SK-N-SH (cell line): Measurements from ENCODE around the gene LMAN1.

ENCODE experiments used
- EP300 ChIP-seq, 2 experiments: IDR thresholded peaks; 2 replicates each; pipeline versions ENCODE4 v1.4.0 to v1.6.1; 2012; ENCODE audit warnings: borderline replicate concordance in 1 of 2, low read depth in 1 of 2, low read length in 1 of 2
- EZH2phosphoT487 ChIP-seq: fragments of 200-600 bp; sonication (generic); IDR thresholded peaks from 2 replicates; pipeline ENCODE4 v1.6.1; 2017; ENCODE audit warnings: low read depth, mixed run types, mild to moderate bottlenecking, antibody characterized with exemption, moderate library complexity, borderline replicate concordance
- FOXJ3 ChIP-seq: sonication (generic); formaldehyde crosslinking; IDR thresholded peaks from 2 replicates; pipeline ENCODE4 v1.5.1; 2020; ENCODE audit warnings: mild to moderate bottlenecking, missing genetic modification reagents
- MEF2A ChIP-seq: IDR thresholded peaks from 2 replicates; pipeline ENCODE4 v1.4.0; 2012; ENCODE audit warnings: low read depth, borderline replicate concordance
- MXI1 ChIP-seq: IDR thresholded peaks from 2 replicates; pipeline ENCODE4 v1.6.1; 2012; ENCODE audit warnings: mild to moderate bottlenecking, low read depth, low read length, improper control_type of control experiment
- POLR2AphosphoS5 ChIP-seq: IDR thresholded peaks from 2 replicates; pipeline ENCODE4 v1.6.1; 2012; ENCODE audit warnings: low read depth, low read length
- RAD21 ChIP-seq: IDR thresholded peaks from 2 replicates; pipeline ENCODE4 v1.6.1; 2012; ENCODE audit warnings: mild to moderate bottlenecking, low read length
- RFX5 ChIP-seq: IDR thresholded peaks from 2 replicates; pipeline ENCODE4 v1.6.1; 2012; ENCODE audit warnings: mild to moderate bottlenecking, improper control_type of control experiment, low read length
- SMC3 ChIP-seq: IDR thresholded peaks from 2 replicates; pipeline ENCODE4 v1.6.1; 2012; ENCODE audit warnings: low read depth, low read length, improper control_type of control experiment
- TAF1 ChIP-seq: IDR thresholded peaks from 2 replicates; pipeline ENCODE4 v1.6.1; 2012; ENCODE audit warnings: low read depth, mild to moderate bottlenecking, low read length, moderate library complexity, borderline replicate concordance
- TCF12 ChIP-seq: IDR thresholded peaks from 2 replicates; pipeline ENCODE4 v1.4.0; 2012
- TF ChIP-seq, protein P1 (sequence below): fragments of 200-600 bp; sonication (generic); IDR thresholded peaks from 2 replicates; pipeline ENCODE4 v1.6.1; 2017; ENCODE audit warnings: antibody characterized with exemption, mild to moderate bottlenecking, moderate library complexity
- TF ChIP-seq, protein P2 (sequence below): IDR thresholded peaks from 2 replicates; pipeline ENCODE4 v1.6.1; 2012; ENCODE audit warnings: mild to moderate bottlenecking, low read depth, low read length, moderate library complexity

DNA sequence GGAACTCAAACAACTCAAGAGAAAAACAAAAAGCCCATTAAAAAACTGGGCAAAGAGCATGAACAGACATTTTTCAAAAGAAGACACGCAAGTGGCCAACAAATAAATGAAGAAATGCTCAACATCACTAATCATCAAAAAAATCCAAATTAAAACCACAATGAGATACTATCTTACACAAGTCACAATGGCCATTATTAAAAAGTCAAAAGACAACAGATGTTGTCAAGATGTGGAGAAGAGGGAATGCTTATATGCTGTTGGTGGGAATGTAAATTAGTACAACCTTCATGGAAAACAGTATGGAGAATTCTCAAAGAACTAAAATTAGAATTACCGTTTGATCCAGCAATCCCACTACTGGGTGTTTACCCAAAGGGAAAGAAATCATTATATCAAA is 15.1 kb downstream of the LMAN1 start:
- TF ChIP-seq, protein P1, sequence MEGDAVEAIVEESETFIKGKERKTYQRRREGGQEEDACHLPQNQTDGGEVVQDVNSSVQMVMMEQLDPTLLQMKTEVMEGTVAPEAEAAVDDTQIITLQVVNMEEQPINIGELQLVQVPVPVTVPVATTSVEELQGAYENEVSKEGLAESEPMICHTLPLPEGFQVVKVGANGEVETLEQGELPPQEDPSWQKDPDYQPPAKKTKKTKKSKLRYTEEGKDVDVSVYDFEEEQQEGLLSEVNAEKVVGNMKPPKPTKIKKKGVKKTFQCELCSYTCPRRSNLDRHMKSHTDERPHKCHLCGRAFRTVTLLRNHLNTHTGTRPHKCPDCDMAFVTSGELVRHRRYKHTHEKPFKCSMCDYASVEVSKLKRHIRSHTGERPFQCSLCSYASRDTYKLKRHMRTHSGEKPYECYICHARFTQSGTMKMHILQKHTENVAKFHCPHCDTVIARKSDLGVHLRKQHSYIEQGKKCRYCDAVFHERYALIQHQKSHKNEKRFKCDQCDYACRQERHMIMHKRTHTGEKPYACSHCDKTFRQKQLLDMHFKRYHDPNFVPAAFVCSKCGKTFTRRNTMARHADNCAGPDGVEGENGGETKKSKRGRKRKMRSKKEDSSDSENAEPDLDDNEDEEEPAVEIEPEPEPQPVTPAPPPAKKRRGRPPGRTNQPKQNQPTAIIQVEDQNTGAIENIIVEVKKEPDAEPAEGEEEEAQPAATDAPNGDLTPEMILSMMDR: no peak
- TF ChIP-seq RAD21 (no peak), SMC3 (no peak), EZH2phosphoT487 (no peak), FOXJ3 (CRISPR knock-in tag) (no peak), TCF12 (no peak), MXI1 (no peak), TAF1 (no peak), EP300 (IDR thresholded peaks at IDR 0.05; ENCODE audit: borderline replicate concordance in 1 of 2, low read depth in 1 of 2, low read length in 1 of 2) (no peak), MEF2A (no peak), RFX5 (no peak), POLR2AphosphoS5 (no peak)
- TF ChIP-seq, protein P2, sequence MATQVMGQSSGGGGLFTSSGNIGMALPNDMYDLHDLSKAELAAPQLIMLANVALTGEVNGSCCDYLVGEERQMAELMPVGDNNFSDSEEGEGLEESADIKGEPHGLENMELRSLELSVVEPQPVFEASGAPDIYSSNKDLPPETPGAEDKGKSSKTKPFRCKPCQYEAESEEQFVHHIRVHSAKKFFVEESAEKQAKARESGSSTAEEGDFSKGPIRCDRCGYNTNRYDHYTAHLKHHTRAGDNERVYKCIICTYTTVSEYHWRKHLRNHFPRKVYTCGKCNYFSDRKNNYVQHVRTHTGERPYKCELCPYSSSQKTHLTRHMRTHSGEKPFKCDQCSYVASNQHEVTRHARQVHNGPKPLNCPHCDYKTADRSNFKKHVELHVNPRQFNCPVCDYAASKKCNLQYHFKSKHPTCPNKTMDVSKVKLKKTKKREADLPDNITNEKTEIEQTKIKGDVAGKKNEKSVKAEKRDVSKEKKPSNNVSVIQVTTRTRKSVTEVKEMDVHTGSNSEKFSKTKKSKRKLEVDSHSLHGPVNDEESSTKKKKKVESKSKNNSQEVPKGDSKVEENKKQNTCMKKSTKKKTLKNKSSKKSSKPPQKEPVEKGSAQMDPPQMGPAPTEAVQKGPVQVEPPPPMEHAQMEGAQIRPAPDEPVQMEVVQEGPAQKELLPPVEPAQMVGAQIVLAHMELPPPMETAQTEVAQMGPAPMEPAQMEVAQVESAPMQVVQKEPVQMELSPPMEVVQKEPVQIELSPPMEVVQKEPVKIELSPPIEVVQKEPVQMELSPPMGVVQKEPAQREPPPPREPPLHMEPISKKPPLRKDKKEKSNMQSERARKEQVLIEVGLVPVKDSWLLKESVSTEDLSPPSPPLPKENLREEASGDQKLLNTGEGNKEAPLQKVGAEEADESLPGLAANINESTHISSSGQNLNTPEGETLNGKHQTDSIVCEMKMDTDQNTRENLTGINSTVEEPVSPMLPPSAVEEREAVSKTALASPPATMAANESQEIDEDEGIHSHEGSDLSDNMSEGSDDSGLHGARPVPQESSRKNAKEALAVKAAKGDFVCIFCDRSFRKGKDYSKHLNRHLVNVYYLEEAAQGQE: no peak
